DMS114 treated with DMSO at 0.1 percent for 48 hours (cell line): ENCODE measurements around the gene ERBB2.

Experiments
- DNase-seq: peaks from one replicate; lab custom pipeline; 2025; ENCODE audit not compliant: unreplicated experiment; lab: John Stamatoyannopoulos, UW

Gene ERBB2

DNA sequence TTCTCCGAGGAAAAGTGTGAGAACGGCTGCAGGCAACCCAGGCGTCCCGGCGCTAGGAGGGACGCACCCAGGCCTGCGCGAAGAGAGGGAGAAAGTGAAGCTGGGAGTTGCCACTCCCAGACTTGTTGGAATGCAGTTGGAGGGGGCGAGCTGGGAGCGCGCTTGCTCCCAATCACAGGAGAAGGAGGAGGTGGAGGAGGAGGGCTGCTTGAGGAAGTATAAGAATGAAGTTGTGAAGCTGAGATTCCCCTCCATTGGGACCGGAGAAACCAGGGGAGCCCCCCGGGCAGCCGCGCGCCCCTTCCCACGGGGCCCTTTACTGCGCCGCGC is at the start of gene ERBB2:
TSS of gene ERBB2 (plus strand) at position 247 of the 330 bp plus-strand sequence. CDS start 175 bp downstream, outside the sequence.
- DNase-seq: peak; percentile 59

DNA sequence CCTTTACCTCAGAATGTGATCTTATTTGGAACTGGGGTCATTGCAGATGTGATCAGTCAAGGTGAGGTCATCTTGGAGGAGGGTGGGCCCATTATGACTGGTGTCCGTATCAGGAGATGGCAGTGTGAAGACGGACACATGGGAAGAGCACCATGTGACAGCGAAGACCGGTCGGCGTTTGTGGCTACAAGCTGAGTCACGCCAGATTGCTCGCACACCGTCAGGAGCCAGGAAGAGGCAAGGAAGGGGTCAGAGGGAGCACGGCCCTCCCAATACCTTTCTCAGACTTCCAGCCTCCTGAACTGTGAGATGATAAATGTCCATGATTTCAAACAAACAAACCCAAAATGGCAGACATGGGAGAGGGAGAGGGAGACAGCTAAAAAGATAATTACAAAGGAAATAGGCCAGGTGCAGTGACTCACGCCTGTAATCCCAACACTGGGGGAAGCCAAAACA is 49.7 kb upstream of the ERBB2 start:
- DNase-seq: no peak

DNA sequence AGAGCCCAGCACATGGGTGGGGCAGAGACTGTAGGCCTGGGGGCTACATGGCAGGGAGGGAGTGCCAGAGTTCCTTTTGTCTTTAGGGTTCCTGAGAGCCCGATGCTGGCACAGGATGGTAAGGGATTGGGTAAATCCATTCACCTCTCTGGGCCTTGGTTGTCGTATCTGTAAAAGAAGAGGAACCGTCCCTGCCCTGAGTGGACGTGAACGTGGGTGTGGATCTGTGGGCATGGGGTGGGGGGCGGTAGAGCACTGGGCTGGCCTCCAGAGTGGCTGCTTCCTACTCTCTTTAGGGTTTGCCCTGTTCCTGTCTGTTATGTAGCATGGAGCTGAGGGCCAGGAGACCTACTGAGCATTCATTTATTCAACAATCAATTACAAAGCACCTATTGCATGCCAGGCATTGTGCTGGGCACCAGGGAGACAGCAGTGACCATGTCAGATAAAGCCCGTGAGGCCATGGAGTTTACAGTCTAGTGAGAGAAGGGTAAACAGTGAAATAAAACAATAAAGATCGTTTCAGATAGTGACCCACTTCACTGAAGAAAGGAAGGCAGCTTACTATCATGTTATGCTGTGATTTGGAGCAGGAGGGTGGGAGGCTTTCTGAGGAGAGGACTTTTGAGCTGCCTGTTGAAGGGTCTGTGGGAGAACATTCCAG is 47.8 kb upstream of the ERBB2 start:
- DNase-seq: no peak

DNA sequence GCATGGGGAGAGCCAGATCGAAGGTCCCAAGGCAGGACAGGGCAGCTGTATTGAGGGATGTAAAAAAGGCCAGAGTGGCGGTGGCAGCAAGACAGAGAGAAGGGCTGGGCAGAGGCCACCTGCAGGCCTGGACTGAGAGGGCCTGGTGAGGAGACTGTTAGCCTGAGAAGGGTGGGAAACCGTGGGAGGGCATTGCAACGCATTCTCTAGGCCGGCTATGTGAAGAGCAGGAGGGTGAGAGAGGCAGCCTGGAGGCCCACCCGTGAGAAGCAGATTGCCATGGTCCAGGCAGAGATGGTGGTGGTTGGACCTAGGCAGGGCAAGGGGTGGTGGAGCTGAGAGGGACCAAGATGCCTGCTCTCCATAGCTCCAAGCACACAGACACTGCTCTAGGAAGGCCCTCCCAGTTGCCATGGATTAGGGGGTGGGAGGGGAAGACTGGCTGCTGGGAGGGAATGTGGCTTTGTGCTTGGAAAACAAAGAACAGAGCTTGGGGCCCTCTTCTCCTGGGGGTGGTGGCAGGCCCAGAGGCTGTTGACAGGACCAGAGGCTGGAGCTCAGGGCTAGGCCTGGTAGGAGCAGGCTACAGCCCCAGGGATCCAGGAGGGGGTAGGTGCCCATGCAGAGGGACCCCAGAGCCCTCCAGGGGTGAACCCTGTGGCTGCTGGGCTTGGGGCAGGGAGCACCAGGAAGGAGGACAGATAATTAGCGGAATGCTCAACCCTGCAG is 47.1 kb upstream of the ERBB2 start:
- no peak for DNase-seq

DNA sequence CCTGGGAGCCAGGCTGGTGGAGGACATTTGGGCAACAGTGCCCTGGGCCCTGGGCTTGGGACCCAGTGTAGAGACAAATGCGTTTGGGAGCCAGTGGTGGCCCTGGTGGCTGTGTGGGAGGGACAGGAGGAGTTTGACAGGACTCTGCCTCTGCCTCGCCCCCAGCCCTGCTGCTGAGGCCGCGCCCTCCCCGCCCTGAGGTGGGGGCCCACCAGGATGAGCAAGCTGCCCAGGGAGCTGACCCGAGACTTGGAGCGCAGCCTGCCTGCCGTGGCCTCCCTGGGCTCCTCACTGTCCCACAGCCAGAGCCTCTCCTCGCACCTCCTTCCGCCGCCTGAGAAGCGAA is 46.6 kb upstream of the ERBB2 start:
- no peak for DNase-seq

DNA sequence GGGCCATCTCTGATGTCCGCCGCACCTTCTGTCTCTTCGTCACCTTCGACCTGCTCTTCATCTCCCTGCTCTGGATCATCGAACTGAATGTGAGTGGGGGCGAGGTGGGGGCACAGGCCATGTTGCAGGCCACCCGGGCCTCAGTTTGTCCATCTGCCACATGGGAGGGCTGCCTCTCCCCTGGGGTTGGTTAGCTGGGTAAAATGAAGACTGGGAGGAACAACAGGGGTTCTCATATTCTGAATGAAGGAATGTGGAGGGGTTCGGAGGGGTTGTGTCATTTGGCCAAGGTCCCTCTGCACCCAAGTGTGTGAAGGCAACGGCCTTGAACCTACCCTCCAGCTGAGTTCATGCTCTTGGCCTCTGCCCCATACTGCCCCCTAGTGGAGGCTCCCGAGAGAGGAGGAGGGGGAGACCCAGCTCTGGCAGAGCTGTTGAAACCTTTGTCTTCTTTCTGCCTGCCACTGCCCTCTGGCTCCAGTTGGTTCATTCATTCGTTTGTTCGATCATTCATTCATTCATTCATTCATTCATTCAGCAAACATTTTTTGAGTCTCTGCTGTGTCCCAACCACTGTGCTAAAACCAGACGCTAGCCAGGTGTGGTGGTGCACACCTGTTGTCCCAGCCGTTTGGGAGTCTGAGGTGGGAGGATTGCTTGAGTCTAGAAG is 46.1 kb upstream of the ERBB2 start:
- DNase-seq: no peak

DNA sequence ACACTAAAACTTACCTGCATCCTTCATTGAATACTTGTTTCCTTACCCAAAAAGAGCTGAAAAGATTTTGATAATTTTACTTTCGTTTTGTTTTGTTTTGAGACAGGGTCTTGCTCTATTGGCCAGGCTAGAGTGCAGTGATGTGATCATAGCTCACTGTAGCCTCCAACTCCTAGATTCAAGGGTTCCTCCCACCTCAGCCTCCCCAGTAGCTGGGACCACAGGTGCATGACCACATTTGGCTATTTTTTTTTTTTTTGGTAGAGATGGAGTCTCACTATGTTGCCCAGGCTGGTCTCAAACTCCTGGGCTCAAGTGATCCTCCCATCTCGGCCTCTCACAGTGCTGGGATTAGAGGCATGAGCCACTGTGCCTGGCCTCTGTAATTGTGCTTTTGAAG is 44.8 kb upstream of the ERBB2 start:
- DNase-seq: no peak

DNA sequence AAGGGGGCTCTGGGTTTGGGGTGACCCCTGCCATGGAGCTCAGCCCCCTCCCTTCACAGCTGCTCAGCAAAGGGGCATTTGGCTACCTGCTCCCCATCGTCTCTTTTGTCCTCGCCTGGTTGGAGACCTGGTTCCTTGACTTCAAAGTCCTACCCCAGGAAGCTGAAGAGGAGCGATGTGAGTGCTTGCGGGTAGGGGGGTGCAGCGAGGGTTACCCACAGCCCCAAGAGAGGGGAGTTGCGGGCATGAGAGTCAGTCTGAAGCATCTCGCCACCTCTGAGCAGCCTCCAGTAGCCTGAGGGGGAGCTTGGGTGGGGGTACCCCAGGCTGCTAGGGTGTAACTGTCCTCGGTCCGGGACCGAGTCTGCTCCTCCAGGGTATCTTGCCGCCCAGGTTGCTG is 41.5 kb upstream of the ERBB2 start:
- DNase-seq: no peak

DNA sequence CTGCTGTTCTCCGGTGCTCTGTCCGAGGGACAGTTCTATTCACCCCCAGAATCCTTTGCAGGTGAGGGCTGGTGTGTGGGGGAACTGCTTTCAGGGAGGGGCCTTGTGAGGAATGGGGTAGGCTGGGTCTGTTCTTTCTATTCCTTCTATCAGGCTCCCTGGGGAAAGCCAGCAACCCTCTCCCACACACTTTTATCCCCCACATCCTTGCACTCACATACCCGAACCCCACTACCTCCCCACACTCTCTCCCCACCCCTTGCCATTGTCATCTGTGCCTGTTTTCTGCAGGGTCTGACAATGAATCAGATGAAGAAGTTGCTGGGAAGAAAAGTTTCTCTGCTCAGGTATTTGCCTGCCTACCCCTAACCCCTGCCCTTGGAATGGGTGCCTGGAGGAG is 41.1 kb upstream of the ERBB2 start:
- no peak for DNase-seq

DNA sequence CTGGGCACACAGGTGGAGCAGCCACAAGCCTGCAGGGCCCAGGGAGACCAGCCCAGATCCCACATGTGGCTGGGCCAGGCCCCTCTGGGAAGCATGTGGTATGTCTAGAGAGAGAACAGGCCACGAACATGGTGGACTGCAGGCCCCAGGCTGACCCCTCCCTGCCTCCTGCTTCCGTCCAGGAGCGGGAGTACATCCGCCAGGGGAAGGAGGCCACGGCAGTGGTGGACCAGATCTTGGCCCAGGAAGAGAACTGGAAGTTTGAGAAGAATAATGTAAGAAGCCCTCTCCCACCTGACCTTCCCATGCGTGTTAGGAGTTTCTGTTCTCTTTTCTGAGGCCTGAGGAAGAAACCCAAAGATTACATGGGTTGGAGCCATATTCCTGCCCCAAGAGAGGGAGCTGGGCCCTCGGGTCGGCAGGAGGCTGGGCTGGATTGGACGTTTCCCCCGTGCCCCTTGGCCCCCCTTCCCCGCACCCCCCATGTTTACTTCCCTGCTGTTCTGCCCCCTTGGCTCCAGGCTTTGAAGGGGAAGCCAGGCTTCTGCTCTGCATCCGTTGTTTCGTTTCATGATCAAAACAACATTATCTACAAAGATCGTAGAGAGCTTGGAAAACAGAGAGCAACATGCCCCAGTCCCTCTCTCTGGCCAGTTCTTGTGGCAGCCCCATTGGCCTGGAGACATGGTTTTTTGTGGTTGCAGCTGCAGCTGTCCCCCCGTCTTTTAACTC is 40.4 kb upstream of the ERBB2 start:
- no peak for DNase-seq

DNA sequence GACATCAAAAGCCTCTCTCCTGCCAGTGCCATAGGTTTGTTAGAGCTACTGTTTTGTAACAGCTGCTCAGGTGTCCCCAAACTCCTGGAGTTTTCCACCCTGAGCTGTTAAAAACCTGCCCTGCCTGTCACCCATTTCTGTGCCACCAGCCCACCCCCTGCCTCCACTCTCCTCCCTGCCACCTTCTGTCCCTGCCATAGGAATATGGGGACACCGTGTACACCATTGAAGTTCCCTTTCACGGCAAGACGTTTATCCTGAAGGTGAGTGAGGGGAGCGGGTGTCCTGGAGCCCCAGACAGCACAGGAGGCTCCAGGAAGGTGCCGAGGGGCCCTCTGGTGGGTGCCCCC is 39.9 kb upstream of the ERBB2 start:
- no peak for DNase-seq

DNA sequence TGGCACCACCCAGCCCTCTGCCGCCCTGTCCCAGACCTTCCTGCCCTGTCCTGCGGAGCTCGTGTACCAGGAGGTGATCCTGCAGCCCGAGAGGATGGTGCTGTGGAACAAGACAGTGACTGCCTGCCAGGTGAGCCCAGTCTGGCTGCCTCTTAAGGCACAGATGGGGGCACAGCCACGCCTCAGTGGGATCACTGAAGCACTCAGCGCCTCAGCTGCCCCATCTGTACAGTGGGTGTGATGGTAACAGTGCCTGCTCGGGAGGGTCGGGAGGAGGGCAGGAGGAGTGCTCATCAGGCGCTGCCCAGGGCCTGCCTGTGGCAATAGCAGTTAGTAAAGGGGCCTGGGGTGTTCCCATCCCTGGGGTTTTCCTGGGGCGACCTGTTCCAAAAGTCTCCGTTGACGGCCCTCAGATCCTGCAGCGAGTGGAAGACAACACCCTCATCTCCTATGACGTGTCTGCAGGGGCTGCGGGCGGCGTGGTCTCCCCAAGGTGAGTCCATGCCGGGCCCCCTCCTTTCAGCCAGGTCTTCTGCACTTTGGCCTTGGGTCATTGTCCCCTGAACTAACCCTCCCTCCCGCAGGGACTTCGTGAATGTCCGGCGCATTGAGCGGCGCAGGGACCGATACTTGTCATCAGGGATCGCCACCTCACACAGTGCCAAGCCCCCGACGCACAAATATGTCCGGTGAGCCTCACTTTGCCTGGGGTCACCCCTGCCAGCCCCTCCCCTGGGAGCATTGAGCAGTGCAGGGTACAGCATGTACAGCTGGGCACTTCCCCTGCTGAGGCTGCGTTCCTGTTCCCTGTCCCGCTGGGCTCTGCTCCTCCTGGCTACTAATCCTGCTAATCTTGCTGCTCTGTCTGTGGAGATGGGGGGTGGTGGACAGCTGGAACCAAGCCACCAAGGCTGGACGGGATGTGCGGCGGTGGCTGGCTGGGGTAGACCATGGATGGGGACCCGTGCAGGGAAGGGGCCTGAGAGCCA is 39.2 kb upstream of the ERBB2 start:
- no peak for DNase-seq

DNA sequence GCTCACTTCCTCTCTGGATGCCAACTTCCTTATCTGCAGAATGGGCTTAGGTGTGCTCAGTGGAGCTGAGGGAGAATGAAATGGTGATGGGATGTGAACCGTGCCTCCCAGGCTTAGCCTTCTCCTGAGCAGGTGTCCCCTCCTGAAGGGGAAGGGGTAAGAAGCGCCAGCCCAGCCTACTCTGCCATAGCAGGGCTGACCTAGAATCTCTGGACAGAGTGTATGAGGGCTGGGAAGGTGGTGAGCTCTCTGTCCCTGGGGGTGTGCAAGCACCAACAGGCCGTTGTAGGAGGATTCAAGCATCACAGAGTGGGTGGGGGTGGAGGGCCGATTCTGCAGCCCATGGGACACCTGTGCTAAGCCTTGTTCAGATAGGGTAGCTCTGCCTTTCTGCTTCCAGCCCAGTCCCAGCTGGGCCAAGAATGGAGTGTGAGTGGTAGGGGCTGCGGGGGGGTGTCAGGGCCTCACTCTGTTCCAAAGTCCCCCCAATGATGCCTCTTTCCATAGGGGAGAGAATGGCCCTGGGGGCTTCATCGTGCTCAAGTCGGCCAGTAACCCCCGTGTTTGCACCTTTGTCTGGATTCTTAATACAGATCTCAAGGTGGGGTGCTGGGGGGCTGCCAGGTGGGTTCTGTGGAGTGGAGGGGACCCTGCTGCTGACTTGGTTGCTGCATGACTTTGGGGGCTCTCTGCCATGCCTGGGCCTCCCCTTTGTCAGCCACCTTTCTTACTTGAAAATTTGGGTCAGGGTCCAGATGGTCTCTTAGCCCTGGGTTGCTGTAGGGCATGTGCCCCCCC is 37.9 kb upstream of the ERBB2 start:
- no peak for DNase-seq

DNA sequence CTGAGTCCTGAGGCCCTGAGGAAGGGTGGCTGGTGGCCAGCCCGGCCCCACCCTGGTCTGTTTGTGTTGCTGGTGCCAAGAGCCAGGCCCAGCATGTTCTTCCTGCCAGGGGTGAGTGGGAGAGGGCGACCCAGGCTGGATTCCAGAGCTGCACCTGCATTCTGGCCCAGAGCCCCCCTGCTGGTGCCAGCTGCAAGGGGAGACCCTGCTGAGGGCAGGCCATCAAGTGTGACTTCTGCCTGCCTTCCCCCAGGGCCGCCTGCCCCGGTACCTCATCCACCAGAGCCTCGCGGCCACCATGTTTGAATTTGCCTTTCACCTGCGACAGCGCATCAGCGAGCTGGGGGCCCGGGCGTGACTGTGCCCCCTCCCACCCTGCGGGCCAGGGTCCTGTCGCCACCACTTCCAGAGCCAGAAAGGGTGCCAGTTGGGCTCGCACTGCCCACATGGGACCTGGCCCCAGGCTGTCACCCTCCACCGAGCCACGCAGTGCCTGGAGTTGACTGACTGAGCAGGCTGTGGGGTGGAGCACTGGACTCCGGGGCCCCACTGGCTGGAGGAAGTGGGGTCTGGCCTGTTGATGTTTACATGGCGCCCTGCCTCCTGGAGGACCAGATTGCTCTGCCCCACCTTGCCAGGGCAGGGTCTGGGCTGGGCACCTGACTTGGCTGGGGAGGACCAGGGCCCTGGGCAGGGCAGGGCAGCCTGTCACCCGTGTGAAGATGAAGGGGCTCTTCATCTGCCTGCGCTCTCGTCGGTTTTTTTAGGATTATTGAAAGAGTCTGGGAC is 37.1 kb upstream of the ERBB2 start:
- DNase-seq: no peak

DNA sequence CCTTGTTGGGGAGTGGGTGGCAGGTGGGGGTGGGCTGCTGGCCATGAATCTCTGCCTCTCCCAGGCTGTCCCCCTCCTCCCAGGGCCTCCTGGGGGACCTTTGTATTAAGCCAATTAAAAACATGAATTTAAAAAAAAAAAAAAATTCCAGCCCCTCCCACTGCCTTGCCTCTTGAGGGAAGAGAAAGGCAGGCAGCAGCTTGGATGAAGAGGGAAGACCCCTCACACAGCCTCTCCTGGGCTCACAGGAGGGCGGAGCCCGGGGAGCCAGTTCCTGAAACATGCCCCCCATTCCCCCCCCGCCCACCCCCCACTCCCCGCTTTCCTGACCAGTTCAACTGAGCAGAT is 36.5 kb upstream of the ERBB2 start:
- DNase-seq: no peak

DNA sequence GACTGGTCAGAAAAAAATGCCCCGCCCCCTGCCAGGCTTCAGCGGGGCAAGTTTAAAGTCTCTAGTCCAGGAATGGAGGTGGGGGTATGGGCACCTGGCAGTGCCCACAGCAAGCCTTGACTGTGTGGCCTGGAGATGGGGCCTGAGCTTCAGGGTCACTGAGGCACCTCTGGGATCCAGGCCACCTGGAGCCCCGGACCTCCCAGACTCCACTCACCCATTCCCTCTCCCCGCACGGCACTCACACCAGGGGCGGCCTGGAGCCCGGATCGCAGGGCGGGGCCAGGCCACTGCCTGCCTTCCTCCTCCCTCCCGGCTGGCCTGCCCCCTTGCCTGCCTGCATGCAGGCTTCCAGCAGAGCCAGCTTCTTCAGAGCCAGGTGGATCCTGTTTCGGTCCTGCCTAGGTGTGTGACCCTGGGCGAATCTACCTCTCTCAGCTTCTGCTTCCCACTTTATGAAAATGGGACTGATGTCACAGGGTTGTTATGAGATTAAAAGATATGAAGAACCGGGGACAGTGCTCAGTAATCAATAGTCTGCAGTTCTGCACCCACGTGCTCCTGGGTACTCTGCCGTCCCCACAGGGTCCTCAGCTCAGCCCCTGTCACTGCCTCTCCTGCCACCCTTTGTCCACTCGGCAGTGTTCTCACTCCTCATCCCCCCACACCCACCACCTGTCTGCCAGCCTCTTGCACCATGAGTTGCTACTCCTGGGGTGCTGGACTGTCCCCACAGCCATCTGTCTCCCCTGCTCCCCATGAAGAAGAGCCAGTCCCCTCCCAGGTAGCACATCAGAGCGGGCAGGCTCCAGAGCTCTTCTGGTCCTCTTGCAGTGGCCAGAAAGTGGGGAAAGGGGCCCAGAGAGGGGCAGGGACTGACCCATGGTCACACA is 35.9 kb upstream of the ERBB2 start:
- DNase-seq: no peak

DNA sequence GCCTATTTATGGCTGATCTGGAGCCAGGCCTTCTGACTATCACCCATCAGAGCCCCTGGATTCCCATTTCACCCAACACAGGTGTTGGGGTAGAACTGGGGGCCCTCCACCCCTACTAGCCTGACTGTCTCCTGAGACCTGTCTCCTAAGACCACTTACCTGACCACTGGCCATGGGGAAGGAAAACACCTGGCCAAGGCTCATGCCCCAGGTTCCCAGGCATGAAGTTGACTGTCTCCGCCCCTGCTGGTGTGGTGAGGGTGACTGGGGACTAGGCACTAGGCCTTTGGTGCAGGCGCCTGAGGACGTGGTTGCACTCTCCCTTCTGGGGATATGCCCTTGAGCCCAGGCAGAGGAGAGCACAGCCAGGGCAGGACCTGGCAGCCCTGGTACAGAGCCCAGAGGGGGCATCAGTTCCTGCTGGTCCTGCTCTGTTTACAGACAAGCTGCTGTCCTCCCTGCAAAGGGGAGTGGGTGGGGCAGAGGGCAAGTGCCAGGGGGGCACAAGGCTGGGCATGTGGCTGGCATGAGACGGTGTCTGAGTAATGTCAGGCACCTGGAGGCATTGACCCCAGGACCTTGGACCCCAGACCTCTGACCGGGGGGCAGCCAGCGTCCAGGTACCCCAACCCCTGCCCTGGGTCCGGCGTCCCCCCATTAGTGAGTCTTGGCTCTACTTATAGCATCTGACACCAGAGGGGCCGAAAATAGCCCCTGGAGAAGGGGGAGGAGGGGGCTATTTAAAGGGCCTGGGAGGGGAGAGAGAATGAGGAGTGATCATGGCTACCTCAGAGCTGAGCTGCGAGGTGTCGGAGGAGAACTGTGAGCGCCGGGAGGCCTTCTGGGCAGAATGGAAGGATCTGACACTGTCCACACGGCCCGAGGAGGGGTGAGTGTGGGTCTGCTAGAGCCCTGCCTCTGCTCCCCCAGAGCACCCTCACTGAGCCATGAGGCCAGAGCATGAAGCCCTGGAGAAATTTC is 35.0 kb upstream of the ERBB2 start, which contains the start of gene TCAP:
TSS of gene TCAP (plus strand) at position 769 of the 981 bp plus-strand sequence. CDS start at position 780, 11 bp downstream.
- DNase-seq: no peak
